ENCODE data around the gene TBCCD1. TPM values are rescaled to one million over a fixed set of nuclear protein-coding genes. Genes with fewer than 3 reads are reported as not detected.
"Not testable (repeated sequence)": the region's sequence is repeated elsewhere in the genome, so short reads cannot be mapped to it uniquely, and the experiment has no call there.

The TBCCD1 gene
- total RNA-seq, 1 donor from 2014 or later: 13.5 TPM

DNA sequence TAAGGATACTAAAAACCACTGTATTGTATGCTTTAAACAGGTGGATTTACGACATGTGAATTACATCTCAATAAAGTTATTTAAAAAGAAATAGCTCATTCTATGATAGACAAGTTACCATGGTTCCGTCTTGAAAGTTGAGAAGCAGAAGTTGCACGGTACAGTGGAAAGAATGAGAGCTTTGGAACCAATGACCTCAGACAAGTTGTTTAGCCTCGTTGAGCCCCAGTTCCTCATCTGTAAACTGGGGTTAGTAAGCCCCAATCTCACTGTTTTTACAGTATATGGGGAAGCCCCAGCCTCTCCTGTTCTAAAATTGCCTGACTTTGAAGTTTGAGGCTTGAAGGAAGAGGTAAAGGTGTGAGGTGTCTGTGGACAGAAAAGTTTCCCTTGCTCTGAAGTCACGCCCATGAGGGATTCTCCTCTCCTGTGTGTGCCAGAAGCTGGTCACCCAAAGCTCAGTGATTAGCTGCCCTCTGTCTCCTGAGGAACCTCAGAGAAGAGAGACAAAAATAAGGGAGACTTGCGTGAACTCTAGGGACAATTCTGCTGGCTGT is 32.9 kb downstream of the TBCCD1 start:
- Mint-ChIP-seq H3K4me1 (ENCODE audit: low read depth) (peaks cover 9% of the 10 kb centered on the region), H3K36me3 (ENCODE audit: insufficient read depth) (no peaks in the 10 kb centered on the region), H3K27ac (no peak overlapping the region), H3K27me3 (no peaks in the 10 kb centered on the region), H3K9me3 (ENCODE audit: low read depth) (no peaks in the 10 kb centered on the region), H3K4me3 (ENCODE audit: low read depth) (no peak overlapping the region)
- TF ChIP-seq, protein P1, sequence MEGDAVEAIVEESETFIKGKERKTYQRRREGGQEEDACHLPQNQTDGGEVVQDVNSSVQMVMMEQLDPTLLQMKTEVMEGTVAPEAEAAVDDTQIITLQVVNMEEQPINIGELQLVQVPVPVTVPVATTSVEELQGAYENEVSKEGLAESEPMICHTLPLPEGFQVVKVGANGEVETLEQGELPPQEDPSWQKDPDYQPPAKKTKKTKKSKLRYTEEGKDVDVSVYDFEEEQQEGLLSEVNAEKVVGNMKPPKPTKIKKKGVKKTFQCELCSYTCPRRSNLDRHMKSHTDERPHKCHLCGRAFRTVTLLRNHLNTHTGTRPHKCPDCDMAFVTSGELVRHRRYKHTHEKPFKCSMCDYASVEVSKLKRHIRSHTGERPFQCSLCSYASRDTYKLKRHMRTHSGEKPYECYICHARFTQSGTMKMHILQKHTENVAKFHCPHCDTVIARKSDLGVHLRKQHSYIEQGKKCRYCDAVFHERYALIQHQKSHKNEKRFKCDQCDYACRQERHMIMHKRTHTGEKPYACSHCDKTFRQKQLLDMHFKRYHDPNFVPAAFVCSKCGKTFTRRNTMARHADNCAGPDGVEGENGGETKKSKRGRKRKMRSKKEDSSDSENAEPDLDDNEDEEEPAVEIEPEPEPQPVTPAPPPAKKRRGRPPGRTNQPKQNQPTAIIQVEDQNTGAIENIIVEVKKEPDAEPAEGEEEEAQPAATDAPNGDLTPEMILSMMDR (IDR thresholded peaks at IDR 0.05; ENCODE audit: unreplicated experiment): no peak
- no peak for DNase-seq (ENCODE audit: low spot score, unreplicated experiment)

DNA sequence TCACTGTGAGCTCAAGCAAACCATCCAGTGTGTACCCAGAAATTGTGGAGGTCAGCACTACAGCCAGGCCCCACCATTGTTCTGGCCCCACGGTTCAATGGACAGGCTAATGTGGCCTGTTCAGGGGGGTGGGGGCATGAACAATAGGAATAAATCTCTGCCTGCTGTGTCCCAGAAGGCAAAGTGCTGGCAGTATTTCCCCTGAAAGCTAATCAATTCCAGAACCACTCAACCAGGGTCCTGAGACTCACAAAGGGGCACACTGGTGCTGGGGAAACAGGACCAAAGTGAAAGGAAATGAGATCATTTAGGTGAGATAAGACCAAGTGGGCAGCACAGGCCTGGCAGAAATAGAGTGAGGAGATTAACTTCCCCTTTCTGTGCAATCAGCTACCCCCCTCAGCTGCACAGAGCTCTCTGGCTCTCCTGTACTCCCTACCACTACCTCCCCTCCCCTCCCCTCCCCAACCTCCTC is 34.5 kb downstream of the TBCCD1 start:
- Mint-ChIP-seq H3K9me3 (ENCODE audit: low read depth) (peaks cover 6% of the 10 kb centered on the region), H3K4me3 (ENCODE audit: low read depth) (no peak overlapping the region), H3K27me3 (no peaks in the 10 kb centered on the region), H3K27ac (no peak overlapping the region), H3K4me1 (ENCODE audit: low read depth) (peaks cover 9% of the 10 kb centered on the region), H3K36me3 (ENCODE audit: insufficient read depth) (no peaks in the 10 kb centered on the region)
- DNase-seq (ENCODE audit: low spot score, unreplicated experiment): no peak
- TF ChIP-seq, protein P1 (IDR thresholded peaks at IDR 0.05; ENCODE audit: unreplicated experiment): no peak

DNA sequence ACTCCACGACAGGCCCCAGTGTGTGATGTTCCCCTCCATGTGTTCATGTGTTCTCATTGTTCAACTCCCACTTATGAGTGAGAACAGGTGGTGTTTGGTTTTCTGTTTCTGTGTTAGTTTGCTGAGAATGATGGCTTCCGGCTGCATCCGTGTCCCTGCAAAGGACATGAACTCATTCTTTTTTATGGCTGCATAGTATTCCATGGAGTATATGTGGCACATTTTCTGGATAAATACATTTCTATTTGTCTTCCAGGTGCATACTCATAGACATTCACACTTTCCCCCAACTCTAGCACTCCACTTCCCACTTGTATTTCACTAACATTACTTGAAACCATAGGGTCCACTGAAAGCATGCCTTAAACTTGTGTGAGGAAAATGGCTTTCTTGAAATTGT is 35.4 kb downstream of the TBCCD1 start:
- H3K27me3 Mint-ChIP-seq; DNase-seq (ENCODE audit: low spot score, unreplicated experiment); H3K4me1 Mint-ChIP-seq (ENCODE audit: low read depth); H3K9me3 Mint-ChIP-seq (ENCODE audit: low read depth); H3K4me3 Mint-ChIP-seq (ENCODE audit: low read depth); H3K36me3 Mint-ChIP-seq (ENCODE audit: insufficient read depth); H3K27ac Mint-ChIP-seq: not testable (repeated sequence)

DNA sequence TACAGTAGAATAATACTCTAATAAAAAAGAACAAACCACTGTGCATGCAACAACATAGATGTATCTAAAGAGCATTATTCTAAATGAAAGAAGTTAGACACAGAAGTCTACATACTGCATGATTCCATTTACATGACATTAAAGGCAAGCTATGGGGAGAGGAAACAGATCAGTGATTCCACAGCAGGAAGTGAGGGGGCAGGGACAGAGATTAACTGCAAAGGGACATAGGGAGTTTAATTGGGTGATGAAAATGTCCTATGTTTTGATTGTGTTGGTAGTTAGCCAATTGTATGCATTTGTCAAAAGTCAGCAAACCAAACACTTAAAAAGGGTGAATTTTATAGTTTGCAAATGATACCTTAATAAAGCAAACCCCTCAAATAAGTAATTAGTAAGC is 36.7 kb downstream of the TBCCD1 start:
- no peaks in the 10 kb centered on the region for H3K36me3 Mint-ChIP-seq (ENCODE audit: insufficient read depth)
- DNase-seq (ENCODE audit: low spot score, unreplicated experiment): no peak
- TF ChIP-seq, protein P1 (IDR thresholded peaks at IDR 0.05; ENCODE audit: unreplicated experiment): no peak
- H3K9me3 Mint-ChIP-seq (ENCODE audit: low read depth): peaks cover 7% of the 10 kb centered on the region
- H3K4me1 Mint-ChIP-seq (ENCODE audit: low read depth): peaks cover 14% of the 10 kb centered on the region
- H3K4me3 Mint-ChIP-seq (ENCODE audit: low read depth): no peak overlapping the region
- H3K27me3 Mint-ChIP-seq: peaks cover 4% of the 10 kb centered on the region
- no peak overlapping the region for H3K27ac Mint-ChIP-seq

DNA sequence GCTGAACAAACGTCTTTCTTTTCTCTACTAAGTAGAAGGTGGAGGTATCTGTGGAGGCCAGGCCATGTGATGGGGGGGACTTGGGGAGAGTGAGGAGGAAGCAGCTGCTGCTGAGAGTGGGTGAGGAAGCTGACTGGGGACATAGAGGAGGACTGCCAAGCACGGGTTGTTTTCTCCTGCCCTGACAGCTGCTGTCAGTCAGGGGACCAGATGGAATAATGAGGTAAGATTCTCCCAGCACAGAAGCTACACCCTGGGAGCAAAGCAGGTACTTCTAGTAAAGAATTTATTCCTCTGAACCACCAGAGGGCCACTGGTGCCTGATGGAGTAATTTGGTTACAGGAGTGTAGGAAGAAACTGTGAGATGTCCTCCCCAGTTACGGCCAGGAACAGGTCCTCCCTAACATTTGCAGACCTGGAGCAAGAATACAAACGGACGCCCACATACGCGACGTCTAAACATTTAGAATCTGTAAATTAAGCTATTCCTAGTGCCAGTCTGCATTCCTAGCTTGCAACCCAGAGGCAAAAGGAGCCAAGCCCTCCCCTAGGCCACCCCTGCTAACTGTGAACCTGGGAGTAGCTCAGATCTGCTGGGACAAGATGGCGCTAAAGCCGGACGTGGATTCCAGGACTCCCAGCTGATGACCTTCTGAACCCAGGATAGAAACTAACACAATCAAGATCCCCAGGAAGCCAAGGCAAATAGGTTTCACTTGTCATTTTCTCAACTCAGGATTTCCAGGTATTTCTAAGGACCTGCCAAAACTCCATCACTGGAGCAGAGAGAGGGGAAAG is 37.7 kb downstream of the TBCCD1 start:
- H3K27ac Mint-ChIP-seq: no peak overlapping the region
- DNase-seq (ENCODE audit: low spot score, unreplicated experiment): no peak
- H3K27me3 Mint-ChIP-seq: peaks cover 4% of the 10 kb centered on the region
- H3K4me3 Mint-ChIP-seq (ENCODE audit: low read depth): no peak overlapping the region
- no peaks in the 10 kb centered on the region for H3K36me3 Mint-ChIP-seq (ENCODE audit: insufficient read depth)
- H3K9me3 Mint-ChIP-seq (ENCODE audit: low read depth): peaks cover 7% of the 10 kb centered on the region
- H3K4me1 Mint-ChIP-seq (ENCODE audit: low read depth): peaks cover 24% of the 10 kb centered on the region
- TF ChIP-seq, protein P1 (IDR thresholded peaks at IDR 0.05; ENCODE audit: unreplicated experiment): peak; percentile 17

DNA sequence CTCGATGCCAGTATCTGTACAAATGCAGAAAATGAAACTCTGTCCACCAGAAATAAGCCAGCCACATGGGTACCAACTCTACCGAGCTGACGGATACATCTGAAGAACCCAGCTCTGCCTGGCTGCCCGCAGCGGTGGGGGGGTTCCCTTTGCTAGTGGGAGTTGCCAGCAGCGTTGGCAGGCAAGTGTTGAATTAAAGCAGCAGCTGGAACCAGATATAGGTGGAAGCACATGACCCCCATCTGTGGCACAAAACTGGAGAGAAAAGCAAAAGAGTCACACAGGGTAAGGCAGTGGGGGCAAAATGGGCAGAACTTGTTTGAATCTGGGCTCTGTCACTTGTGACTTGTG is 40.9 kb downstream of the TBCCD1 start:
- Mint-ChIP-seq H3K27ac (no peak overlapping the region), H3K9me3 (ENCODE audit: low read depth) (peaks cover 7% of the 10 kb centered on the region), H3K4me3 (ENCODE audit: low read depth) (no peak overlapping the region), H3K27me3 (peaks cover 4% of the 10 kb centered on the region), H3K36me3 (ENCODE audit: insufficient read depth) (no peaks in the 10 kb centered on the region), H3K4me1 (ENCODE audit: low read depth) (peaks cover 27% of the 10 kb centered on the region)
- no peak for DNase-seq (ENCODE audit: low spot score, unreplicated experiment)
- TF ChIP-seq, protein P1 (IDR thresholded peaks at IDR 0.05; ENCODE audit: unreplicated experiment): no peak
